PC-3 (cell line): ENCODE results near the gene SFSWAP. TPM values are rescaled to one million over a fixed set of nuclear protein-coding genes. Genes with fewer than 3 reads are reported as not detected.

ENCODE experiments used
- ATAC-seq: fragments of 200-7000 bp; cut with Tn5 transposase; 2 replicates; pipeline ENCODE4 v1.9.1; 2020; ENCODE audit warnings: mild to moderate bottlenecking, moderate library complexity
- BruUV-seq: library from RNA; stranded (reverse); fragments of 400-500 nt; replicated peaks from 2 replicates; lab custom pipeline; 2021; lab: Mats Ljungman, UMichigan
- CTCF ChIA-PET: fragments of 300-600 bp; sonication (Branson Sonifier 250); formaldehyde crosslinking; loops from one replicate; lab custom pipeline; 2022; ENCODE audit warnings: antibody characterized with exemption; lab: Charles Lee
- POLR2A ChIA-PET: fragments of 300-600 bp; sonication (Branson Sonifier 250); formaldehyde crosslinking; loops from one replicate; lab custom pipeline; 2022; ENCODE audit warnings: antibody characterized with exemption; ENCODE audit not compliant: unreplicated experiment; lab: Charles Lee
- DNase-seq: peaks from one replicate; pipeline ENCODE4 v3.0.0-alpha.2; 2015
- H2AFZ ChIP-seq: fragments of 300-600 bp; sonication (generic); 2 replicates; pipeline ENCODE4 v1.6.0; 2016; ENCODE audit warnings: antibody characterized with exemption, low read length
- H3F3A ChIP-seq: fragments of 300-600 bp; sonication (generic); one replicate; pipeline ENCODE4 v1.6.0; 2017; ENCODE audit warnings: antibody characterized with exemption, low read length, control low read depth, mild to moderate bottlenecking; ENCODE audit not compliant: unreplicated experiment
- H3K27ac ChIP-seq: fragments of 300-600 bp; sonication (generic); 2 replicates; pipeline ENCODE4 v1.5.1; 2016; ENCODE audit warnings: mild to moderate bottlenecking, low read length
- H3K27me3 ChIP-seq: fragments of 300-600 bp; sonication (generic); 2 replicates; pipeline ENCODE4 v1.6.1; 2016; ENCODE audit warnings: low read length, mixed read lengths
- H3K36me3 ChIP-seq: fragments of 300-600 bp; sonication (generic); 2 replicates; pipeline ENCODE4 v1.6.1; 2016; ENCODE audit warnings: low read depth, mixed run types, low read length, mixed read lengths
- H3K4me1 ChIP-seq: fragments of 300-600 bp; sonication (generic); 2 replicates; pipeline ENCODE4 v1.5.1; 2016; ENCODE audit warnings: low read length; ENCODE audit not compliant: insufficient read depth
- H3K4me2 ChIP-seq: fragments of 300-600 bp; sonication (generic); 2 replicates; pipeline ENCODE4 v1.6.0; 2016; ENCODE audit warnings: low read length
- H3K4me3 ChIP-seq: fragments of 300-600 bp; sonication (generic); 2 replicates; pipeline ENCODE4 v1.5.1; 2016; ENCODE audit warnings: mild to moderate bottlenecking, low read length, mixed read lengths
- H3K79me2 ChIP-seq: fragments of 300-600 bp; sonication (generic); 2 replicates; pipeline ENCODE4 v1.6.1; 2017; ENCODE audit warnings: low read length, mixed read lengths
- H3K9ac ChIP-seq: fragments of 300-600 bp; sonication (generic); 2 replicates; pipeline ENCODE4 v1.6.0; 2016; ENCODE audit warnings: mild to moderate bottlenecking, low read length
- H3K9me2 ChIP-seq: fragments of 300-600 bp; sonication (generic); replicated peaks from 2 replicates; pipeline ENCODE4 v1.6.1; 2016; ENCODE audit warnings: mixed run types, low read length, mixed read lengths
- H3K9me3 ChIP-seq: fragments of 300-600 bp; sonication (generic); 2 replicates; pipeline ENCODE4 v1.6.1; 2016; ENCODE audit warnings: low read length, mixed read lengths
- H4K20me1 ChIP-seq: fragments of 300-600 bp; sonication (generic); 2 replicates; pipeline ENCODE4 v1.6.1; 2016; ENCODE audit warnings: low read length, mixed read lengths
- EZH2 ChIP-seq: fragments of 300-600 bp; sonication (generic); IDR thresholded peaks from one replicate; pipeline ENCODE4 v1.6.1; 2017; ENCODE audit warnings: antibody characterized with exemption, mild to moderate bottlenecking, low read length; ENCODE audit not compliant: unreplicated experiment
- EZH2phosphoT487 ChIP-seq: fragments of 300-600 bp; sonication (generic); IDR thresholded peaks from 2 replicates; pipeline ENCODE4 v1.6.1; 2018; ENCODE audit warnings: mild to moderate bottlenecking, antibody characterized with exemption, low read length, borderline replicate concordance
- intact Hi-C: fragments of 100-400 bp; cut with micrococcal nuclease; formaldehyde crosslinking; loops from 2 replicates; pipeline ENCODE4 v1.9.0; 2023
- total RNA-seq: library from RNA; depleted of rRNA; stranded (reverse); fragments of >200 nt; gene quantifications from 2 replicates; pipeline ENCODE4 v1.2.3, GENCODE V29; 2014
- TF ChIP-seq, protein P1 (sequence below): fragments of 300-600 bp; sonication (generic); conservative IDR thresholded peaks from 2 replicates; pipeline ENCODE4 v1.5.1; 2017; ENCODE audit warnings: antibody characterized with exemption, low read depth, mild to moderate bottlenecking, low read length

The SFSWAP gene
- total RNA-seq, 1 experiment from 2014 or later: 57.5 TPM

DNA sequence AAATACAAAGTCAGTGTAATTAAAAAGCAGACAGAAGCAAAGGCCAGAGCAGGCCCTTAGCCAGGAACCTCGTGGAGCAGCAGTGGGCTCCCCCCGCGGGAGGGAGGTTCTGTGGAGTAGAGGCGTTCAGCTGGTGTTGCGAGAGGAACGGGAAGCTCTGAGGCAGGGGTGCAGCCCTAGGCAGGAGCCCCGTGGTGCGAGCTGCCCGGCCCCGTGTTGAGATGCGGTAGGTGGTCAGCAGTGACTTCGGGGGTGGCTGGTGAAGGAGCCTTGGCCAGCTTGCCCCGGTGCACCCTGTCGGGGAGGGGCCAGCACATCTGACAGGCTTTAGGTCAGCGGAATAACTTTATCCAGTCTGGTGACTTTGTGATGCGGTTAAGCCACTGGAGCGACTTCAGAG, 46.2 kb downstream of the SFSWAP start:
- DNase-seq (no peak), ATAC-seq (no peak)
- no peak for TF ChIP-seq EZH2
- TF ChIP-seq, protein P1, sequence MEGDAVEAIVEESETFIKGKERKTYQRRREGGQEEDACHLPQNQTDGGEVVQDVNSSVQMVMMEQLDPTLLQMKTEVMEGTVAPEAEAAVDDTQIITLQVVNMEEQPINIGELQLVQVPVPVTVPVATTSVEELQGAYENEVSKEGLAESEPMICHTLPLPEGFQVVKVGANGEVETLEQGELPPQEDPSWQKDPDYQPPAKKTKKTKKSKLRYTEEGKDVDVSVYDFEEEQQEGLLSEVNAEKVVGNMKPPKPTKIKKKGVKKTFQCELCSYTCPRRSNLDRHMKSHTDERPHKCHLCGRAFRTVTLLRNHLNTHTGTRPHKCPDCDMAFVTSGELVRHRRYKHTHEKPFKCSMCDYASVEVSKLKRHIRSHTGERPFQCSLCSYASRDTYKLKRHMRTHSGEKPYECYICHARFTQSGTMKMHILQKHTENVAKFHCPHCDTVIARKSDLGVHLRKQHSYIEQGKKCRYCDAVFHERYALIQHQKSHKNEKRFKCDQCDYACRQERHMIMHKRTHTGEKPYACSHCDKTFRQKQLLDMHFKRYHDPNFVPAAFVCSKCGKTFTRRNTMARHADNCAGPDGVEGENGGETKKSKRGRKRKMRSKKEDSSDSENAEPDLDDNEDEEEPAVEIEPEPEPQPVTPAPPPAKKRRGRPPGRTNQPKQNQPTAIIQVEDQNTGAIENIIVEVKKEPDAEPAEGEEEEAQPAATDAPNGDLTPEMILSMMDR: no peak
- no peak for TF ChIP-seq EZH2phosphoT487
- no peaks in the 10 kb centered on the region for H3K27me3 ChIP-seq
- no TSS peak for BruUV-seq
- H3K36me3 ChIP-seq: peaks cover 67% of the 10 kb centered on the region
- no peaks in the 10 kb centered on the region for H3K79me2 ChIP-seq
- no peaks in the 10 kb centered on the region for H4K20me1 ChIP-seq
- H3F3A ChIP-seq: no peaks in the 10 kb centered on the region
- CTCF ChIA-PET: no interaction called here
- no peaks in the 10 kb centered on the region for H3K4me1 ChIP-seq
- H3K27ac ChIP-seq: no peak overlapping the region
- no peak overlapping the region for H2AFZ ChIP-seq
- no peak overlapping the region for H3K9ac ChIP-seq
- no peaks in the 10 kb centered on the region for H3K9me3 ChIP-seq
- POLR2A ChIA-PET: no interaction called here
- H3K4me3 ChIP-seq: no peak overlapping the region
- intact Hi-C loops: no loop called here
- H3K4me2 ChIP-seq: no peak overlapping the region
- H3K9me2 ChIP-seq: no peaks in the 10 kb centered on the region

DNA sequence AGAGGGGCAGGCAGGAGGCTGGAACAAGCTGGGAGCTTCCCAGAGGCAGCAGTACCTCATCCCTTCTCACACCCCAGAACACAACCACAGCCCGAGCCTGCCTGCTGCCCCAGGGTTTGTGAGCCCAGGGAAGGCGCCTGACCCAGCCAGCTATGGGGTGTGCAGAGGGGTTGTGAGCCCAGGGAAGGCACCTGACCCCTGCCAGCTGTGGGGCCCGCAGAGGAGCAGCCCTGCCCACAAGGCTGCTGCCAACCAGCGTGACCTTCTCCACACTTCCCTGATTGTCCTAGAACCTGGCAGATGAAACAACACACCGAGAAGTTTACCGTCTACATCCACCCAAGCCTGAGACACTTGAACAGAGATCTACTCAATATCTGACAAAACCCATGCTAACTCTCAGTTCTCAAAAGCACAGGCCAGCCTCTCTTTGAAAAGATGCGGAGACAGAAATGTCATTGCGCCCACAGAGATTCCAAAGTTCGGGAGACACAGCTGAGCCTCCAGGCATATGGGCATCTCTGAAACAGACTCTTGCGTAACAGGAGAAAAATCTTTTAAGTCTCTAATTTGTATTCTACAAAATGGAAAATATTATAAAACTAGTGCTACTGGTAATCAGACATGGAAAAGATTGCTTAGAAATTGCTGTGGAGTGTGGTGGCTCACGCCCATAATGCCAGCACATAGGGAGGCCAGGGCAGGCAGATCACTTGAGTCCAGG, 47.3 kb downstream of the SFSWAP start:
- Histone ChIP-seq H3K27me3 (no peaks in the 10 kb centered on the region), H3K9ac (no peak overlapping the region), H4K20me1 (no peaks in the 10 kb centered on the region), H3F3A (no peaks in the 10 kb centered on the region), H3K36me3 (peaks cover 62% of the 10 kb centered on the region), H3K4me1 (no peaks in the 10 kb centered on the region), H3K27ac (no peak overlapping the region), H3K4me2 (no peak overlapping the region), H3K9me3 (no peaks in the 10 kb centered on the region), H3K9me2 (no peaks in the 10 kb centered on the region), H3K79me2 (no peaks in the 10 kb centered on the region), H3K4me3 (no peak overlapping the region), H2AFZ (no peak overlapping the region)
- no peak for TF ChIP-seq EZH2
- no peak for TF ChIP-seq EZH2phosphoT487
- TF ChIP-seq, protein P1: no peak
- CTCF ChIA-PET: no interaction called here
- DNase-seq: no peak
- no peak for ATAC-seq
- intact Hi-C loops: no loop called here
- POLR2A ChIA-PET: no interaction called here
- no TSS peak for BruUV-seq

DNA sequence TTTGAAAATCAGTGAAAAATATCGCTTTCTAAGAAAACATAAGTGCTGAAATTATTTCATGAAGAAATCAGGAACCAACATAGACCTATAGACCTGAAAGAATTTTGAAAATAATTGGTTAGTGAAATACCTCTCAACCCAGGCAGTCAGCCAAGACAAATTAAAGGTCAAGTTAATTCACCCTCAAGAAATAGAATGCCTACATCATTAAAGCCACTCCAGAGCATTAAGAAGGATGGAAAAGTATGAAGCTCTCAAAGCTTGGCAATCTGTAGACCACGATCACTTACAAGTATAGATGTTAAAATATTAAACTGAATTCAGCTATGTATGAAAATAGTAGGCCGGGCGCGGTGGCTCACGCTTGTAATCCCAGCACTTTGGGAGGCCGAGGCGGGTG, 48.3 kb downstream of the SFSWAP start:
- H3K4me2 ChIP-seq: no peak overlapping the region
- peaks cover 57% of the 10 kb centered on the region for H3K36me3 ChIP-seq
- CTCF ChIA-PET: no interaction called here
- H3F3A ChIP-seq: no peaks in the 10 kb centered on the region
- no peak overlapping the region for H3K9ac ChIP-seq
- intact Hi-C loops: no loop called here
- no peak overlapping the region for H3K4me3 ChIP-seq
- no peaks in the 10 kb centered on the region for H3K79me2 ChIP-seq
- BruUV-seq: no TSS peak
- H4K20me1 ChIP-seq: no peaks in the 10 kb centered on the region
- H3K27ac ChIP-seq: no peak overlapping the region
- H3K4me1 ChIP-seq: no peaks in the 10 kb centered on the region
- no peaks in the 10 kb centered on the region for H3K9me2 ChIP-seq
- POLR2A ChIA-PET: no interaction called here
- no peaks in the 10 kb centered on the region for H3K27me3 ChIP-seq
- DNase-seq (no peak), ATAC-seq (no peak)
- no peak for TF ChIP-seq EZH2
- no peak for TF ChIP-seq EZH2phosphoT487
- TF ChIP-seq, protein P1: no peak
- no peak overlapping the region for H2AFZ ChIP-seq
- H3K9me3 ChIP-seq: no peaks in the 10 kb centered on the region
